Hepatocyte (in vitro differentiated cells): Measurements from ENCODE around the gene JUND. TPM values are rescaled to one million over a fixed set of nuclear protein-coding genes. Genes with fewer than 3 reads are reported as not detected.
A peak's percentile ranks its signal among the peaks of the same experiment; 100 is the strongest.

ENCODE experiments used
- microRNA-seq: library from miRNA; unstranded; fragments of <30 nt; microRNA quantifications from one replicate; pipeline ENCODE4, GENCODE V29; 2017
- polyA plus RNA-seq: library from polyadenylated mRNA; unstranded; fragments of >200 nt; fragmentation: Nextera tagmentation; extraction: Ambion mirVana; gene quantifications from 2 replicates; pipeline ENCODE4 v1.2.1, GENCODE V29; 2016
- small RNA-seq: library from RNA; depleted of rRNA; stranded (forward); fragments of <200 nt; gene quantifications from one replicate; pipeline ENCODE3, GENCODE V24; 2014
- total RNA-seq: library from RNA; depleted of rRNA; stranded (reverse); fragments of >200 nt; gene quantifications from 2 replicates; pipeline ENCODE4 v1.2.3, GENCODE V29; 2014

JUND gene
- total and polyA plus RNA-seq, 2 experiments from 2014 or later, result 307 to 698 TPM

Small RNA genes within 50 kb of the gene (microRNA-seq; reads per million reads assigned to microRNA genes)
- 38.9 reads per million, percentile 49 among the genes with 10 or more reads in this experiment for gene MIR3188

Small RNA genes within 50 kb of the gene (small RNA-seq; reads per million reads assigned to genes)
- 0.22 reads per million for gene MIR3188
- not detected for gene RPL39P38

Other genes with a start within 250 kb of the JUND start
- gene IL12RB1, start 194.7 kb downstream of the JUND start, total RNA-seq, result not detected in 2 replicates
- not detected in 2 replicates for gene IL12RB1, start 194.7 kb downstream of the JUND start, polyA plus RNA-seq
- gene MAST3, start 183.8 kb downstream of the JUND start, total RNA-seq, result 5.5 and 9.7 TPM in 2 replicates
- 10.3 and 11.1 TPM in 2 replicates for gene MAST3, start 183.8 kb downstream of the JUND start, polyA plus RNA-seq
- 29.9 and 38.7 TPM in 2 replicates for gene PIK3R2, start 128.5 kb downstream of the JUND start, total RNA-seq
- gene PIK3R2, start 128.5 kb downstream of the JUND start, polyA plus RNA-seq, result 49.5 and 52.2 TPM in 2 replicates
- gene IFI30, start 107.8 kb downstream of the JUND start, total RNA-seq, result 95.7 and 133 TPM in 2 replicates
- gene IFI30, start 107.8 kb downstream of the JUND start, polyA plus RNA-seq, result 129 and 170 TPM in 2 replicates
- gene MPV17L2, start 88.4 kb downstream of the JUND start, total RNA-seq, result 31.8 and 36.9 TPM in 2 replicates
- gene MPV17L2, start 88.4 kb downstream of the JUND start, polyA plus RNA-seq, result 22.4 and 26.0 TPM in 2 replicates
- 0.60 and 2.2 TPM in 2 replicates for gene RAB3A, start 77.6 kb downstream of the JUND start, total RNA-seq
- 2.6 and 3.0 TPM in 2 replicates for gene RAB3A, start 77.6 kb downstream of the JUND start, polyA plus RNA-seq
- gene PDE4C, start 55.2 kb downstream of the JUND start, total RNA-seq, result 0.43 and 0.72 TPM in 2 replicates
- gene PDE4C, start 55.2 kb downstream of the JUND start, polyA plus RNA-seq, result 0.10 and 0.47 TPM in 2 replicates
- gene IQCN, start 7.2 kb downstream of the JUND start, total RNA-seq, result 3.7 and 3.9 TPM in 2 replicates
- gene IQCN, start 7.2 kb downstream of the JUND start, polyA plus RNA-seq, result 1.5 and 2.3 TPM in 2 replicates
- 185 and 202 TPM in 2 replicates for gene LSM4, start 41.5 kb upstream of the JUND start, total RNA-seq
- gene LSM4, start 41.5 kb upstream of the JUND start, polyA plus RNA-seq, result 218 and 226 TPM in 2 replicates
- 35.0 and 36.1 TPM in 2 replicates for gene PGPEP1, start 59.0 kb upstream of the JUND start, total RNA-seq
- 24.8 and 26.8 TPM in 2 replicates for gene PGPEP1, start 59.0 kb upstream of the JUND start, polyA plus RNA-seq
- 106 and 123 TPM in 2 replicates for gene GDF15, start 104.5 kb upstream of the JUND start, total RNA-seq
- gene GDF15, start 104.5 kb upstream of the JUND start, polyA plus RNA-seq, result 175 and 185 TPM in 2 replicates
- gene LRRC25, start 116.0 kb upstream of the JUND start, total RNA-seq, result 0.16 TPM in 1 of 2 replicates, not detected in the other
- gene LRRC25, start 116.0 kb upstream of the JUND start, polyA plus RNA-seq, result 0.36 and 1.5 TPM in 2 replicates
- gene SSBP4, start 137.8 kb upstream of the JUND start, total RNA-seq, result 55.8 and 72.6 TPM in 2 replicates
- 156 and 169 TPM in 2 replicates for gene SSBP4, start 137.8 kb upstream of the JUND start, polyA plus RNA-seq
- gene ISYNA1, start 156.5 kb upstream of the JUND start, total RNA-seq, result 51.5 and 54.9 TPM in 2 replicates
- 144 and 188 TPM in 2 replicates for gene ISYNA1, start 156.5 kb upstream of the JUND start, polyA plus RNA-seq
- gene ELL, start 240.4 kb upstream of the JUND start, total RNA-seq, result 3.9 and 11.0 TPM in 2 replicates
- gene ELL, start 240.4 kb upstream of the JUND start, polyA plus RNA-seq, result 15.0 and 18.1 TPM in 2 replicates